Caco-2 (cell line): ENCODE measurements around the gene AKR1C2. TPM values are rescaled to one million over a fixed set of nuclear protein-coding genes. Genes with fewer than 3 reads are reported as not detected.

ENCODE experiments used
- BruUV-seq: library from RNA; stranded (reverse); fragments of 400-500 nt; replicated peaks from 2 replicates; lab custom pipeline; 2021; lab: Mats Ljungman, UMichigan
- CTCF ChIA-PET: fragments of 300-600 bp; sonication (Branson Sonifier 250); formaldehyde crosslinking; loops from one replicate; lab custom pipeline; 2022; ENCODE audit warnings: antibody characterized with exemption; lab: Charles Lee
- POLR2A ChIA-PET: fragments of 300-600 bp; sonication (Branson Sonifier 250); formaldehyde crosslinking; loops from one replicate; lab custom pipeline; 2022; ENCODE audit warnings: antibody characterized with exemption; lab: Charles Lee
- DNase-seq, 2 experiments: peaks; one replicate each; pipeline versions ENCODE4 v3.0.0 to v3.0.0-alpha.2; 2020 to 2022
- H3K27me3 ChIP-seq: replicated peaks from 2 replicates; pipeline ENCODE4 v1.6.0; 2011; ENCODE audit warnings: low read length; ENCODE audit not compliant: control insufficient read depth, insufficient read depth
- H3K36me3 ChIP-seq: 2 replicates; pipeline ENCODE4 v1.5.1; 2011; ENCODE audit warnings: low read length; ENCODE audit not compliant: control insufficient read depth, insufficient read depth
- H3K4me1 ChIP-seq: fragments of 250-450 bp; sonication (Bioruptor Pico); 2 replicates; pipeline ENCODE4 v1.5.1; 2020; ENCODE audit warnings: mild to moderate bottlenecking
- H3K4me3 ChIP-seq: 2 replicates; pipeline ENCODE4 v1.5.1; 2011; ENCODE audit warnings: low read depth, mild to moderate bottlenecking, control low read depth, low read length
- H3K9me3 ChIP-seq: fragments of 250-450 bp; sonication (Bioruptor Pico); 2 replicates; pipeline ENCODE4 v1.5.1; 2020; ENCODE audit warnings: mild to moderate bottlenecking, moderate library complexity
- H3K27ac Mint-ChIP-seq: one replicate; pipeline ENCODE4 v1.8.0; 2022; ENCODE audit warnings: mixed read lengths; ENCODE audit not compliant: unreplicated experiment
- H3K27me3 Mint-ChIP-seq: one replicate; pipeline ENCODE4 v1.8.0; 2022; ENCODE audit warnings: mixed read lengths; ENCODE audit not compliant: insufficient read depth, unreplicated experiment
- H3K36me3 Mint-ChIP-seq: one replicate; pipeline ENCODE4 v1.8.0; 2022; ENCODE audit warnings: mild to moderate bottlenecking, mixed read lengths; ENCODE audit not compliant: insufficient read depth, unreplicated experiment
- H3K4me1 Mint-ChIP-seq: one replicate; pipeline ENCODE4 v1.8.0; 2022; ENCODE audit warnings: low read depth, mixed read lengths; ENCODE audit not compliant: unreplicated experiment
- H3K4me3 Mint-ChIP-seq: one replicate; pipeline ENCODE4 v1.8.0; 2022; ENCODE audit warnings: mild to moderate bottlenecking, moderate library complexity, mixed read lengths; ENCODE audit not compliant: unreplicated experiment
- H3K9me3 Mint-ChIP-seq: one replicate; pipeline ENCODE4 v1.8.0; 2022; ENCODE audit warnings: mixed read lengths; ENCODE audit not compliant: unreplicated experiment
- CTCF ChIP-seq, 2 experiments: fragments of 200-600 bp in 1 of 2; IDR thresholded peaks; 1 replicate in 1 of 2; 2 replicates in 1 of 2; pipeline versions ENCODE4 v1.5.1 to v1.8.0; 2011 to 2022; ENCODE audit warnings: antibody characterized with exemption in 1 of 2, control low read depth in 1 of 2, inconsistent platforms in 1 of 2, low read depth in 1 of 2, low read length in 1 of 2, mild to moderate bottlenecking in 1 of 2, moderate library complexity in 1 of 2; ENCODE audit not compliant: insufficient read depth in 1 of 2, severe bottlenecking in 1 of 2, unreplicated experiment in 1 of 2
- intact Hi-C: fragments of 100-400 bp; cut with micrococcal nuclease; formaldehyde crosslinking; loops from one replicate; pipeline ENCODE4 v1.10.0; 2022; ENCODE audit not compliant: unreplicated experiment
- total RNA-seq: library from RNA; stranded (reverse); gene quantifications from 2 replicates; pipeline ENCODE4 v1.2.3, GENCODE V29; 2022

Gene AKR1C2
- total RNA-seq, 1 experiment from 2014 or later = 41.7 TPM

GRCh38 chr10:5046410-5046809 is 42.8 kb upstream of the AKR1C2 start:
- DNase-seq = no peak
- TF ChIP-seq CTCF (IDR thresholded peaks at IDR 0.05; ENCODE audit: insufficient read depth in 1 of 2, low read depth in 1 of 2, low read length in 1 of 2, severe bottlenecking in 1 of 2, unreplicated experiment in 1 of 2) = no peak
- H3K27me3 Mint-ChIP-seq = no peaks in the 10 kb centered on the region
- H3K36me3 Mint-ChIP-seq = no peaks in the 10 kb centered on the region
- H3K4me3 Mint-ChIP-seq = no peak overlapping the region
- H3K9me3 Mint-ChIP-seq = peaks cover 37% of the 10 kb centered on the region
- CTCF ChIA-PET = no interaction called here
- intact Hi-C loops = no loop called here
- BruUV-seq = no TSS peak
- no peaks in the 10 kb centered on the region for H3K27me3 ChIP-seq
- H3K4me1 Mint-ChIP-seq = peaks cover 11% of the 10 kb centered on the region
- POLR2A ChIA-PET = no interaction called here
- H3K9me3 ChIP-seq = peaks cover 22% of the 10 kb centered on the region
- peaks cover 7% of the 10 kb centered on the region for H3K4me1 ChIP-seq
- H3K36me3 ChIP-seq = no peaks in the 10 kb centered on the region
- no peak overlapping the region for H3K4me3 ChIP-seq
- no peak overlapping the region for H3K27ac Mint-ChIP-seq

- Histone ChIP-seq H3K36me3 (no peaks in the 10 kb centered on the region), H3K4me1 (peaks cover 7% of the 10 kb centered on the region), H3K9me3 (peaks cover 31% of the 10 kb centered on the region), H3K4me3 (no peak overlapping the region), H3K27me3 (no peaks in the 10 kb centered on the region)
- no peaks in the 10 kb centered on the region for H3K36me3 Mint-ChIP-seq
- ChIA-PET CTCF (no interaction called here), POLR2A (no interaction called here)
- no peak overlapping the region for H3K4me3 Mint-ChIP-seq
- H3K4me1 Mint-ChIP-seq = peaks cover 18% of the 10 kb centered on the region
- no peak for TF ChIP-seq CTCF (IDR thresholded peaks at IDR 0.05; ENCODE audit: insufficient read depth in 1 of 2, low read depth in 1 of 2, low read length in 1 of 2, severe bottlenecking in 1 of 2, unreplicated experiment in 1 of 2)
- no peaks in the 10 kb centered on the region for H3K27me3 Mint-ChIP-seq
- peak in 1 of 2 experiments; percentile 13 for DNase-seq
- intact Hi-C loops = no loop called here
- H3K9me3 Mint-ChIP-seq = peaks cover 44% of the 10 kb centered on the region
- H3K27ac Mint-ChIP-seq = no peak overlapping the region
- no TSS peak for BruUV-seq
Measured at GRCh38 chr10:5045095-5045494, 41.4 kb upstream of the AKR1C2 start.

GRCh38 chr10:5043716-5044115 is 40.1 kb upstream of the AKR1C2 start:
- H3K27ac Mint-ChIP-seq = no peak overlapping the region
- no peak for DNase-seq
- H3K27me3 ChIP-seq = no peaks in the 10 kb centered on the region
- peaks cover 7% of the 10 kb centered on the region for H3K4me1 ChIP-seq
- H3K27me3 Mint-ChIP-seq = no peaks in the 10 kb centered on the region
- peaks cover 36% of the 10 kb centered on the region for H3K9me3 ChIP-seq
- no peak for TF ChIP-seq CTCF (IDR thresholded peaks at IDR 0.05; ENCODE audit: insufficient read depth in 1 of 2, low read depth in 1 of 2, low read length in 1 of 2, severe bottlenecking in 1 of 2, unreplicated experiment in 1 of 2)
- ChIA-PET CTCF (no interaction called here), POLR2A (no interaction called here)
- no peaks in the 10 kb centered on the region for H3K36me3 ChIP-seq
- BruUV-seq = no TSS peak
- intact Hi-C loops = no loop called here
- peaks cover 46% of the 10 kb centered on the region for H3K9me3 Mint-ChIP-seq
- H3K4me3 ChIP-seq = no peak overlapping the region
- peaks cover 18% of the 10 kb centered on the region for H3K4me1 Mint-ChIP-seq
- no peaks in the 10 kb centered on the region for H3K36me3 Mint-ChIP-seq
- no peak overlapping the region for H3K4me3 Mint-ChIP-seq
